Stimulated activated CD8-positive, alpha-beta memory T cell treated with anti-CD3 and anti-CD28 coated beads, Interleukin-15, amount 100 ng/mL, for 48 hours (primary cell): Measurements from ENCODE around the gene BAZ1A.
A peak's percentile ranks its signal among the peaks of the same experiment; 100 is the strongest.

Experiments used
- DNase-seq, 2 donors: peaks; one replicate each; pipeline ENCODE4 v3.0.0-alpha.2; 2020; ENCODE audit warnings: low read depth in 2 of 2

BAZ1A gene, protein sequence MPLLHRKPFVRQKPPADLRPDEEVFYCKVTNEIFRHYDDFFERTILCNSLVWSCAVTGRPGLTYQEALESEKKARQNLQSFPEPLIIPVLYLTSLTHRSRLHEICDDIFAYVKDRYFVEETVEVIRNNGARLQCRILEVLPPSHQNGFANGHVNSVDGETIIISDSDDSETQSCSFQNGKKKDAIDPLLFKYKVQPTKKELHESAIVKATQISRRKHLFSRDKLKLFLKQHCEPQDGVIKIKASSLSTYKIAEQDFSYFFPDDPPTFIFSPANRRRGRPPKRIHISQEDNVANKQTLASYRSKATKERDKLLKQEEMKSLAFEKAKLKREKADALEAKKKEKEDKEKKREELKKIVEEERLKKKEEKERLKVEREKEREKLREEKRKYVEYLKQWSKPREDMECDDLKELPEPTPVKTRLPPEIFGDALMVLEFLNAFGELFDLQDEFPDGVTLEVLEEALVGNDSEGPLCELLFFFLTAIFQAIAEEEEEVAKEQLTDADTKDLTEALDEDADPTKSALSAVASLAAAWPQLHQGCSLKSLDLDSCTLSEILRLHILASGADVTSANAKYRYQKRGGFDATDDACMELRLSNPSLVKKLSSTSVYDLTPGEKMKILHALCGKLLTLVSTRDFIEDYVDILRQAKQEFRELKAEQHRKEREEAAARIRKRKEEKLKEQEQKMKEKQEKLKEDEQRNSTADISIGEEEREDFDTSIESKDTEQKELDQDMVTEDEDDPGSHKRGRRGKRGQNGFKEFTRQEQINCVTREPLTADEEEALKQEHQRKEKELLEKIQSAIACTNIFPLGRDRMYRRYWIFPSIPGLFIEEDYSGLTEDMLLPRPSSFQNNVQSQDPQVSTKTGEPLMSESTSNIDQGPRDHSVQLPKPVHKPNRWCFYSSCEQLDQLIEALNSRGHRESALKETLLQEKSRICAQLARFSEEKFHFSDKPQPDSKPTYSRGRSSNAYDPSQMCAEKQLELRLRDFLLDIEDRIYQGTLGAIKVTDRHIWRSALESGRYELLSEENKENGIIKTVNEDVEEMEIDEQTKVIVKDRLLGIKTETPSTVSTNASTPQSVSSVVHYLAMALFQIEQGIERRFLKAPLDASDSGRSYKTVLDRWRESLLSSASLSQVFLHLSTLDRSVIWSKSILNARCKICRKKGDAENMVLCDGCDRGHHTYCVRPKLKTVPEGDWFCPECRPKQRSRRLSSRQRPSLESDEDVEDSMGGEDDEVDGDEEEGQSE (N-terminal part only)

DNA sequence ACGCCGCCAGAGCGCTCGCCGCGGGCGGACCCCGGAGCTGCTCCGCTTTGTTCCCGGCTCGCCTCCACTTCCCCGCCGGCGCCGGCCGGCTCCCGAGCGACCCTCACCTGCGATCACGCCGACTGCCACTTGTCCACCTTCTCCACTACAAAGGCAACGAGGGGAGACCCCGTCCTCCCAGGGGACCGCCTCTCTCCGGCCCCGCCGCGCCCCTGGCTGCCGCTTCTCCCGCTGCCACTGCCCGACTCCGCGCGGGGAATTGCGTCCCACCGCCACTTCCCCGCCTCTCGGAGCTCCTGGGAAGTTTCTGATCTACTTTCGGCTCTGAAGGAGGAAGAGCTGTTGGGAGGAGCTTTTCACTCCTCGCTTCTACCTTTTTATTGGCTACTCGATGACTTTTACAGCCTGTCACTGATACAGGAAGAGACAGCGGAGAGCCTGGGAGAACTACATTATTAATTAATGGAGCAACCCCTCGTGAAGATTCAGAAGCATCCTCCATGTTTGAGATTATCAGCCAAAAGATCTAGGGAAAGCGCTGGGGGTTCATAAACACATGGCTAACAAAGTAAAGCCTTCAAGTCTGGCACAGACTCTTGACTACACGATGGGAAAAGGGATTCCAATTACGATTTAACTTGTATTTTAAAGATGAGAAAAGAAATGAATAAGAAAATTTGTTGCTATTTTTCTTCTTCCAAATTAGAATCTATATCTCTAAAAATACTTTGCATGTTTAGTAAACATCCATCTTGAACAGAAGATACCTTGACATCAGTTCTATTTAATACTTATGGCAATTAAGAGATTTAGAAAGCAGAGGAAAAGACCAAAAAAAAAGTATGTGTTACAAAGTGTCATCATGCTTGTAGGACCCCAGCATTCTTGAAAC is at the start of gene BAZ1A:
TSS of gene BAZ1A (minus strand) at position 330 of the 892 bp plus-strand sequence. CDS start 756 bp downstream, outside the sequence.
- peak in 1 of 2 donors; percentile 18 for DNase-seq

DNA sequence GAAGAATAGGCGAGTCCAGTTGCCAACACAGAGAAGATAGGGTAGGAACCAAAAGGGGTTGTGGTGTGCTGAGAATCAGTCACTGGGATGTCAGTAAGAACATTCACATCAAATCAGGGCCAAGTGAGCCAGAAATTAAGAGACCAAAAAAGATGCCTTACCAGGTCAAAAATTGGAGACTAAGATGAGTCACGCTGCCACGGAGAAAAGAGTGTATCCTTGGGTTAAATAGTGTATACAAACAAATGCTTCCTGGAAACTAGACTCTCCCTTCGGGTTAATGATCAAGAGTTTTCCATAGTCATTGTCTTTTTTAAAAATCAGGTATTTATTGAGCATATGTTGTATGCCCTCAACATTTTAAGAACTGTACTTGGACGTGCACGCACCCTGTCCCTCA is 45.2 kb upstream of the BAZ1A start:
- no peak for DNase-seq

DNA sequence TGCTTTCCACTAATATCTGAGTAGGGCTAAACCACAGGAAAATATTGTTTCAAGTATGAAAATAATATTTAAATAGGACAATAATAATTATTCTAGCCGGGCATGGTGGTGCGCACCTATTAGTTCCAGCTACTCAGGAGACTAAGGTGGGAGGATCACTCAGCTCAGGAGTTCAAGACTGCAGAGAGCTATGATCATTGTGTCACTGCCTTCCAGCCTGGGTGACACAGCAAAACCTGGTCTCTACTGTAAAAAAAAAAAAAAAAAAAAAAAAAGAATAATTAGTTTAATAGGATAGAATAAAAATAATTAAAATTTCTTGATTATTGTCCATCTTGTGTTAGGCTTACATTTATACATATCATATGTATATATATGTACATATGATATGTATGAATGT is 38.5 kb upstream of the BAZ1A start:
- DNase-seq: no peak

DNA sequence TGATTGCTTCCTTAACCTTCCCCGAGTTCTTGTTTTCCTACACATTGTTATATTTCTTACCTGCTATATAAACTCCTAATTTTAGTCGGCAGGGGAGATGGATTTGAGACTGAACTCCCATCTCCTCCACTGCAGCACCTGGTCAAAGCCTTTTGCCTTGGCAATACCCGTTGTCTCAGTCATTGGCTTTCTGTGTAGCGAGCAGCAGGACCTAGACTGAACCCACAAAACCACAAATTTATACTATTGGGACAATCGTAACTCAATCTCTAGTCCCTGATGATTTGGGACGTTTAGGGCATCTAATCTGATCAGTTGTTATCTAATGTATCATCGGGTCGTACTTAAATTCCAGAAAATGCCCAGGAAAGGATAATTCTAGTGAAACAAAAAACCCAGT is 37.8 kb upstream of the BAZ1A start:
- no peak for DNase-seq

DNA sequence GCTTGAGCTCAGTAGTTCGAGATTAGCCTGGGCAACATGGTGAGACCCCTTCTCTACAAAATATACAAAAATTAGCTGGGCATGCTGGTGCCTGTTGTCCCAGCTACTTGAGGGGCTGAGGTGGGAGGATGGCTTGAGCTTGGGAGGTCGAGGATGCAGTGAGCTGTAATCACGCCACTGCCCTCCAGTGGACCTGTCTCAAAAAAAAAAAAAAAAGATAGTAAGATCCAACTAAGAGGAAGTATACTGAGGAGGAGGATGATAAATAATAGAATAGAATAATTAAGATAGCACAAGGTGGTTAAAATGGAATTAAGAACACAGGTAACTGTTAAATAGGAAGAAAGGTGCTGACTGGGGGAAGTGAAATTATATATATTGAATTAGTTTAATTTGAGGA is 37.0 kb upstream of the BAZ1A start:
- DNase-seq: no peak

DNA sequence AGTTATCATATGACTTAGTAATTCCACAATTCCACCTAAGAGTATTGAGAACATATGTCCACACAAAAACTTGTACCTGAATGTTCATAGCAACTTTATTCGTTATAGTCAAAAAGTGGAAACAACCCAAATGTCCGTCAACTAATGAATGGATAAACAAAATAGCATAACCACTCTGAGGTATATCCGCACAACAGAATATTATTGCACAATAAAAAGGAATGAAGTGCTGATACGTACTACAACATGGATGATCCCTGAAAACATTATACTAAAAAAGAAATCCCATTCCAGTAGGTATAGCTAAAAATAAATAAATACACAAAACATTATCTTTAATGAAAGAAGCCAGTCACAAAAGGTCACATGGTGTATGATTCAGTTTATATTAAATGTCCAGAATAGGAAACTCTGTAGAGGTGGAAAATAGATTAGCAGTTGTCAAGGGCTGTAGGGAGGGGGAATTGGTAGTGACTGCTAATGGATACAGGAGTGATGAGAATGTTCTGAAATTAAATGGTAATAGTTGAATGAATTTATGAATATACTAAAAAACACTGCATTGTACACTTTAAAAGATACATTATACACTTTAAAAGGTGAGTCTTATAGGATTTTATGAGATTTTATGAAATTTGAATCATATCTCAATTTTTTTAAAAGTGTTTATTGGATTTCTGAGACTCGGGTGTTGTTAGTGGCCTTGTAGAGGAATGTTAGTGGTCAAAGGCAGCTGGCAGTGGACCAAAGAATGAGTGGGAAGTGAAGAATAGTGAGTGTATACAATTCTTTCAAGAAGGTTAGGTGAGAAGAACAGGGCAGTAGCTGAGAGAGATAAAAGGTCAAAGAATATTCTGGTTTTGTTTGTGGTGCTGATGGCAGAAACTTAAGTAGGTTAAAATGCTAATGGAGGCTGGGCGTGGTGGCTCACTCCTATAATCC is 36.3 kb upstream of the BAZ1A start:
- DNase-seq: no peak

DNA sequence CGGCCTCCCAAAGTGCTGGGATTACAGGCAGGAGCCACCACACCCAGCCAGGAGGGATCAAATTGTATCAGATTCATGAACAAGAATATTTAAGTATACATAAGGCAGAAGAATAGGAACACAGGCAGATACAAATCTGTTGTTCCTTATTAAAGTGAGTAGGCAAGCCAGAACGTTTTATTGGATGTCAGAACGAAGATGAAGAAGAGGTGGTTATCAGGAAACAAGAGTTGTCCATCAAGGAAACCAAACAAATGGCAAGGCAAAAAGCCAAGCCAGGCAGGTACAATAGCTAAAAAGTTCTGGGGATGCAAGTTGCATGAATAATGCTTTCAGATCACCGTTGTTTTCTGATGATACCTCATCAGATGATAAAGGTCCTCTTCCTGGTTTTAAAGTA is 31.1 kb upstream of the BAZ1A start:
- DNase-seq: no peak

DNA sequence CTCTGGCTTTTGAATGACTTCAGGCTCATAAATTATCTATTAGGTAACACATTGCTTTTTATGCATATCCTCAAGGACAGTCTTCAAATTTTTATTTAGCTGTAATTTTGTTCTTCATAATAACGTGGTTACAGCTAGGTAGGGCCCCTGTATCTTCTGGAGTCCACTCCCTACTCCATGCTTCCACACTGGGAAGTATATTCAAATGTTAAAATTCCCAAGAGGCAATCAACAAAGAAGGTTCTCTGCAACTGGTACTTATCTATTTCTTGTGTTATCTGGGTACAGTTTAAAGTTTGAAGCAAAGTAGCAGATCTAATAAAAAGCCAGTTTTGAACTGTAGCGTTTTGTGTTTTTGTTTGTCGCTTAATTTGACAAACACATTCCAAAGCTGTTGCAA is 20.1 kb upstream of the BAZ1A start:
- DNase-seq: no peak

DNA sequence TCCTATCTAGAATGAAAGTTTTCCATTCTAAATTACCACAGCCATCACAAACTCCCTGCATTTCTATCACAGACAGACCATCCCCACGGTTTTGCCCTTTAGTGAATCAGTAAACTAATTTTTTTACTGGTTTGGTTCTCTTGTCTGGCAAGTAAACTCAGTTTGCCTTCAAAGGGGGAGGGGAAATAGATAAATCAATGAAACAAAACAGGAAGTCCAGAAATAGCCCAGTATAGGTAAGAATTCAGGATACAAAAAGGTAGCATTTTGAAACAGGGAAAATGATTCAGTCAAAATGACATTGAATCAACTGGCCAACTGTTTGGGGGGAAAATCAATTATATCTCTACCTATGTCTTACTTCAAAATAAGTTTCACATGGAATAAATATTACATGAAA is 15.8 kb upstream of the BAZ1A start:
- DNase-seq: no peak

DNA sequence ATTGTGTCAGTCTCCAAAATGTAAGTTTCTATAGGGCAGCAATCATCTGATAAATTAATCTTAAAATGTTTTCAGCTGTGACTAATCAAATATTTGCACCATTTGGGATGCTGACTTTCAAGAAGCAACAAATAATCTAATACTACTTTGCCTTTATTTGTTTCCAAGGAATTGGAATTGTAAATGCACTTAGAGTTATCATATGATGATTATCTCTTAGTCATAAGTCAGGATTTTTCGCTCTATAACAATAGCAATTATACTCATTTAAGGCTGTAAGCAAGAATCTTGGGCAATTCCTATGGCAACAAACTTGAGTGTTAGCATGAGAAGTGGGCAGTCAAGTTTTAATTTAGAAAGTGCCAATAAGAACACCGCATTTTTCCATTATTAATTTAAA is 13.0 kb upstream of the BAZ1A start:
- no peak for DNase-seq

DNA sequence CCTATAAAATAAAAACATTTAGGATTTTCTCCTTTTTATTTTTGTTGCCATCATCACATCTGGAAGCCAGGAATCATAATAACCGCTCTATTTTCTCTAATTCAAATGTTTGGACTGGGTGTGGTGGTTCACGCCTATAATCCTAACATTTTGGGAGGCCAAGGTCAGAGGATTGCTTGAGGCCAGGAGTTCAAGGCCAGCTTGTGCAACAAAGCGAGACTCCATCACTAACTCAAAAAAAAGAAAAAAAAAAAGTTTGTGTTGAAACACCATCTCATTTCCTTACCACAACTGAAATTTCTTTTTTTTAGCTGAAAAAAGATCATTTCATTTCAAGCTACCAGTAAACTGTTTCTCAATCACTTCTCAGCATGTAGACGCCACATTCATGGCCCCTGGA is 8.8 kb upstream of the BAZ1A start:
- DNase-seq: no peak

DNA sequence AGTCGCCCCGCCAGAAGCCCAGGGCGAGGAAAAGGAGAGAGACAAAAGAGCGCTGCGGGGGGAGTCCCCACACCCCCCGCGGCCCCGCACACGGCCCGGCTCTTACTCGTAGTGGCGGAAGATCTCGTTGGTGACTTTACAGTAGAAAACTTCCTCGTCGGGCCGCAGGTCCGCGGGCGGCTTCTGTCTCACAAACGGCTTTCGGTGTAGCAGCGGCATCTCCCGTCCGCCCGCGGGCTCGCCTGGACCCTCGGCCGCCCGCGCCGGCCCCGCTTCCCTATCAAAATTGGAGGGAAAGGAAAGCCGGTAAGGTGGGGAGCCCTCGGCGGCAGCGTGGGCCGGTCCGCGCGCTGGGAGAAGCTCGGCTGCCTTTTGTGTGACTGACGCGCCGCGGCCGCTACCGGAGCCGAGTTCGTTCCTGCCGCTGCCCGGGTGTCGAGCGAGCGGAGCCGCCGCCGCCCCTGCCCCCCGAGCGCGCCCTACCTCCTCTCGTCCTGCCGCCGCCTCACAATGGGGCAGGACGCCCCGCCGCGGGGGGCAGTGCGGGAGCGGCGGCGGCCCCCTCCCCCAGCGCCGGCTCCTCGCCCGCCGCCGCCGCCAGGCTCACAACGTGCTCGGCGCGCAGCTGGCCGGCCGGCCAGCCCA is 652 bp downstream of the BAZ1A start:
- DNase-seq: peak; percentile 32 to 37

DNA sequence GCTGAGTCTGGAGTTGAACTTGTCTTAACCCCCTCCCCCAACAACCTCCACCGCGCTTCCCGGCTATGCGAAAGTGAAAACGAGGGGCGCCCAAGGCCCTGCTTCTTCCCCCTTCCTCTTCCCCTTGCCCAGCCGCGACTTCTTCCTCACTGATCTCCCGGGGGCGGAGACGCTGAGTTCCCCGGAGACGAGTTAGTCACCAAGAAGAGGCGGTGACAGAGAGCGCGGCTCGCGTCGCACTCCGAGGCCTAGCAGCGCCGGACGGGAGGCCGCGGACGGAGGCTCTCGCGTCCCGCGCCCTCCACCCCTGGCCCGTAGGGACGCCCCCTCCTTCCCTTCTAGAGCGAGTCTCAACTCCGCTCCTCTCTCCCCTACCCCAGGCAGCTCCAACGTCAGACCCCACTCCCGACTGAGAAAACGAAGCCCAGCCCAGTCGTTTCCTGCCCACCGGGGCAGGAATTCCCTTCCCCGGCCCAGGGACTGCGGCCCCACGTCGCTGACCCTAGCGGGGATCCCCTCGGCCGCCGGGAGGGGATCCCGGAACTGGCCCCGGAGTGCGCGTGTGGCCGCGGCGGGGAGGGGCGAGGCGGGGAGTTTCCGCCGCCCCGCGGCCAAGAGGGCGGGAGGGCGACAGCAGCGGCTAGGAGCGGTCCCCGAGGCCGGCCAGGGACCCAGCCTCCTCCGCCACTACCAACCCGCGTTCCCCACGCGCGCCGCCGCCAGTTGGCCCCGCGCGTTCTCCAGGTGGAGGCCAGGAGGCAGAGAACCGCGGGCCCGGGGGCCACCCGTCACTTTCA is 1.4 kb downstream of the BAZ1A start:
- peak; percentile 82 to 85 for DNase-seq

DNA sequence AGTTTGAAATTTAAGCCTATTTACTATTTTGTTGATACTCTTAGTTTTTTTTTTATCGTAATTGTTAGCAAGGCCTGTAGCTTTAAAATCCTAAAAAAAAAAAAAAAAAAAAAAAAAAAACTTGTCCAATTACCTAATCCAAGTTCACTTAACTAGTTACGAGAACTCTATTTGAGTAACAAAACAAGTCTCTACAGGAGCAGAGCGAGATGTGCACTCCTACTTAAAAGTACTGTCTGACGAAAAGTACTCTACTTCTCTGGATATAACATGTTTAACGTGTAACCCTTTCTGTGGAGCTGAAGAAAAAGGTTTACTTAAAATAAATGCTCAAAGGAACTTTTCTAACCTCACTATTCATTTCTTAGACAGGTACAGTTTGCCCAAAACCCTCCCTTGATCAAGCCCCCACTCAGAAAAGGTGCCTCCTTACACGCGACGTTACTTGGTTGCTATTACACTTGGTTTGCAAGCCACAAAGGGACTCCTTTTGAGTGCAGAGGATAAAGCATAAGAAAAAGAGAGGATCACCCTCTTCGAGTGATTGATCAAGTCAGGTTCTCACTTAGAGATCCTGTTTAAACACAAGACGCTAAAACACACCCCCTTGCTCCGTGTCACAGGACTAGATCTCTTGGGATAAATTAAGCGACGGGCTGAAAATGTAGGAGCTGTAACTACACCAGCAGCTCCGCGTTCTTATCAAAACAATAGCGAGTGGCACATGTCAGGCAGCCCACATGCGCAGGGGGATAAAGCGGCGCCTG is 2.2 kb downstream of the BAZ1A start:
- DNase-seq: no peak

DNA sequence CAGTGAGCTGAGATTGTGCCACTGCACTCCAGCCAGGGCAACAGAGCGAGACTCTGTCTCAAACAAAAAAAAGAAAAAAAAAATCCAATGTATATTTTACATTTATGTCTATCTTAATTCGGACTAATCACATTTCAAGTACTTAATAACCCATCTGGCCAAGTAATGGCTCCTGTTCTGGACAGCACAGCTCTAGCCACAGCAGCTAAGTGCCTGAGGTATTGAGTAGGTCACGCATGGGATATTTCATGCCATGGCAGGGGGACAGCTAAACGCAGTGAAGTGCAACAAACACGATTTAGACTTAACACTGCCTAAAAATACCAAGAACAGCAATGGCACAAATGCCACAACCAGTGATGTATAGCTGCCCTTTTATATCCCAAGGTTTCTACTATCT is 8.0 kb downstream of the BAZ1A start:
- DNase-seq: no peak

DNA sequence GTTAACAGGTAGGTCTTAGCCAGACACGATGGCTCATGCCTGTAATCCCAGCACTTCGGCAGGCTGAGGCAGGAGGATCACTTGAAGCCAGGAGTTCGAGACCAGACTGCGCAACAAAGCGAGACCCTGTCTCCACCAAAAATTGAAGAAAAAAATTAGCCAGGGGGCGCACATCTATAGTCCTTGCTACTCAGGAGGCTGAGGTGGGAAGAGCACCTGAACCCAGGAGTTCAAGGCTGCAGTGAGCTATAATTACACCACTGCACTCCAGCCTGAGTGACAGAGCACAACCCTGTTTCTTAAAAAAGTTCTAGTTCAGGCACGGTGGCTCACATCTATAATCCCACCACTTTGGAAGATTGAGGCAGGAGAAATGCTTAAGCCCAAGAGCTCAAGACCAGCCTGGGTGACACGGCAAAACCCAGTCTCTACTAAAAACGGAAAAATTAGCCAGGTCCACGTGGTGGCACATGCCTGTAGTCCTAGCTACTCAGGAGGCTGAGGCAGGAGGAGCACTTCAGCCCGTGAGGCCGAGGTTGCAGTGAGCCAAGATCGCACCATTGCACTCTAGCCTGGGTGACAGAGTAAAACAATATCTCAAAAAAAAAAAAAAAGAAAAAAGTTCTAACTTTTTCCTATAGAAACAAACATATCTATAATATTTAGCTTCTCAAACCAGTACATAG is 9.1 kb downstream of the BAZ1A start:
- DNase-seq: no peak

DNA sequence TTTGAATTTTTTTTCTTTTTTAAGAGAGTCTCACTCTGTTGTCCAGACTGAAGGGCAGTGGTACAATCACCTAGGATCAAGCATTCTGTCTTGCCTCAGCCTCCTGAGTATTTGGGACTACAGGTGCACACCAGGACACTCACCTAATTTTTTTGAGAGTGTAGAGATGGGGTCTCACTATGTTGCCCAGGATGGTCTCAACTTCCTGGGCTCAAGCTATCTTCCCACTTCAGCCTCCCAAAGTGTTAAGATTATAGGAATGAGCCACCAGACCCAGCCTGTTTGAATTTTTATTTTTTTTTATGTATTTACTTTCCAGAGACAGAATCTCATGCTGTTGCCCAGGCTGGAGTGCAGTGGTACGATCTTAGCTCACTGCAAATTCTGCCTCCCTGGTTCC is 11.3 kb downstream of the BAZ1A start:
- no peak for DNase-seq
